Fibroblast of lung (primary cell): ENCODE measurements around the gene ETS2.

Experiments
- CTCF ChIP-seq, 2 donors: IDR thresholded peaks in 1 of 2; conservative IDR thresholded peaks in 1 of 2; 1 replicate in 1 of 2; 2 replicates in 1 of 2; pipeline ENCODE4 v1.5.1; 2011 to 2012; ENCODE audit warnings: low read length in 2 of 2, control low read depth in 1 of 2, inconsistent platforms in 1 of 2, low read depth in 1 of 2, mild to moderate bottlenecking in 1 of 2
- EZH2 ChIP-seq: IDR thresholded peaks from 2 replicates; pipeline ENCODE4 v1.5.1; 2012; ENCODE audit warnings: low read length, control low read depth, mild to moderate bottlenecking; ENCODE audit errors: missing control alignments

- TF ChIP-seq CTCF (conservative IDR thresholded peaks at IDR 0.05 in 1 of 2, IDR thresholded peaks at IDR 0.05 in 1 of 2; ENCODE audit: low read depth in 1 of 2, low read length in 2 of 2) (no peak), EZH2 (no peak)
Measured at GRCh38 chr21:38777531-38777930, 28.2 kb upstream of the ETS2 start.
